Left colon (tissue), 2 donors: ENCODE measurements around the gene ZFP82. TPM values are rescaled to one million over a fixed set of nuclear protein-coding genes. Genes with fewer than 3 reads are reported as not detected.
A peak's percentile ranks its signal among the peaks of the same experiment; 100 is the strongest.

ENCODE experiments used
- ATAC-seq: fragments of 200-7000 bp; cut with Tn5 transposase; one replicate; pipeline ENCODE4 v1.9.1; 2020; ENCODE audit warnings: mild to moderate bottlenecking, moderate library complexity
- DNase-seq, 2 donors: peaks; one replicate each; pipeline ENCODE4 v3.0.0-alpha.2; 2020
- intact Hi-C, 2 donors: fragments of 100-400 bp; cut with DNase I in 1 of 2; cut with micrococcal nuclease in 1 of 2; formaldehyde crosslinking; loops; one replicate each; pipeline versions ENCODE4 v1.11.2 to v1.14.0; 2022; cut with DNase I, micrococcal nuclease
- long read RNA-seq: library from polyadenylated mRNA; unstranded; transcript quantifications from one replicate; pipeline ENCODE4 v2.0.0, GENCODE V29; 2021
- total RNA-seq, 2 donors: library from RNA; stranded (reverse); fragmentation: NEBNext Ultra II Directional; extraction: Animal tissue kit (Norgen Biotek cat#: 25700); gene quantifications; one replicate each; pipeline ENCODE4 v1.2.1, GENCODE V29; 2021
- donor health status: DM: no; HTN: no; CAD: no.
- donor health status: DM: yes; HTN: yes; CAD: no.

ZFP82 gene
- total RNA-seq, result 1 to 10 TPM; 1.5 to 1.6 TPM
- long read RNA-seq, partial matches to known transcripts, result 0 of 4 reads
- long read RNA-seq, other reads (novel, unspliced or antisense), result 0 of 4 reads

- ATAC-seq, result peak; percentile 98
- intact Hi-C loops, result no loop called here
- peak; percentile 68 to 75 for DNase-seq
These were observed at the start of gene ZFP82 for GRCh38 chr19:36418287-36419001. Gene ZFP82 (minus strand): TSS chr19:36418644. CDS start chr19:36409789, 8,855 bp downstream.

GRCh38 chr19:36460046-36460445, 41.6 kb upstream of the ZFP82 start:
- intact Hi-C loops, result no loop called here
- DNase-seq (no peak), ATAC-seq (no peak)

- no peak for DNase-seq
- no peak for ATAC-seq
- intact Hi-C loops, result no loop called here
These were observed 38.4 kb upstream of the ZFP82 start for GRCh38 chr19:36456831-36457230.

GRCh38 chr19:36449059-36449670, 30.7 kb upstream of the ZFP82 start:
- no peak for ATAC-seq
- no peak for DNase-seq
- intact Hi-C loops, result no loop called here

GRCh38 chr19:36441339-36441738, 22.9 kb upstream of the ZFP82 start:
- intact Hi-C loops, result no loop called here
- no peak for ATAC-seq

GRCh38 chr19:36436531-36436930, 18.1 kb upstream of the ZFP82 start:
- ATAC-seq (no peak), DNase-seq (no peak)
- intact Hi-C loops, result no loop called here

More at GRCh38 chr19:36441339-36441738, 22.9 kb upstream of the ZFP82 start:
- DNase-seq, result no peak

GRCh38 chr19:36423925-36424324, 5.5 kb upstream of the ZFP82 start:
- ATAC-seq (no peak), DNase-seq (no peak)
- intact Hi-C loops, result no loop called here

- intact Hi-C loops, result no loop called here
- DNase-seq (no peak), ATAC-seq (no peak)
These were observed 3.5 kb upstream of the ZFP82 start for GRCh38 chr19:36421749-36422481.

GRCh38 chr19:36420961-36421748, 2.7 kb upstream of the ZFP82 start:
- DNase-seq, result no peak
- intact Hi-C loops, result no loop called here
- ATAC-seq, result no peak

GRCh38 chr19:36417752-36418286, 625 bp downstream of the ZFP82 start:
- DNase-seq (no peak), ATAC-seq (no peak)
- intact Hi-C loops, result no loop called here

- ATAC-seq, result no peak
- DNase-seq, result no peak
- intact Hi-C loops, result no loop called here
These were observed 8.6 kb downstream of the ZFP82 start for GRCh38 chr19:36409841-36410240.

- ATAC-seq (no peak), DNase-seq (no peak)
- intact Hi-C loops, result no loop called here
These were observed 10.3 kb downstream of the ZFP82 start for GRCh38 chr19:36408101-36408500.

- intact Hi-C loops, result no loop called here
- no peak for ATAC-seq
- no peak for DNase-seq
These were observed 13.9 kb downstream of the ZFP82 start for GRCh38 chr19:36404498-36404897.

GRCh38 chr19:36401475-36401874, 17.0 kb downstream of the ZFP82 start:
- intact Hi-C loops, result no loop called here
- DNase-seq, result no peak
- ATAC-seq, result no peak

- ATAC-seq (no peak), DNase-seq (no peak)
- intact Hi-C loops, result no loop called here
These were observed 19.9 kb downstream of the ZFP82 start for GRCh38 chr19:36398571-36398970.

GRCh38 chr19:36392916-36393673, 25.3 kb downstream of the ZFP82 start:
- ATAC-seq, result no peak
- intact Hi-C loops, result no loop called here
- no peak for DNase-seq

- ATAC-seq (no peak), DNase-seq (no peak)
- intact Hi-C loops, result no loop called here
These were observed 39.0 kb downstream of the ZFP82 start for GRCh38 chr19:36379510-36379819.
